ENCODE measurements around the gene SERGEF. TPM values are rescaled to one million over a fixed set of nuclear protein-coding genes. Genes with fewer than 3 reads are reported as not detected.

SERGEF gene
- total RNA-seq, 2 donors from 2014 or later: 42.7 to 62.9 TPM

GRCh38 chr11:17771415-17771814 lies 241.4 kb downstream of the SERGEF start:
- no peak overlapping the region for H3K27ac Mint-ChIP-seq
- no peak for DNase-seq (ENCODE audit: low spot score in 2 of 2)
- ATAC-seq: no peak
- no peaks in the 10 kb centered on the region for H3K9me3 Mint-ChIP-seq
- H3K36me3 Mint-ChIP-seq: no peaks in the 10 kb centered on the region

GRCh38 chr11:17770917-17771316 lies 241.9 kb downstream of the SERGEF start:
- DNase-seq (ENCODE audit: low spot score in 2 of 2) (no peak), ATAC-seq (no peak)
- no peak overlapping the region for H3K27ac Mint-ChIP-seq
- H3K36me3 Mint-ChIP-seq: no peaks in the 10 kb centered on the region
- no peaks in the 10 kb centered on the region for H3K9me3 Mint-ChIP-seq

DNA sequence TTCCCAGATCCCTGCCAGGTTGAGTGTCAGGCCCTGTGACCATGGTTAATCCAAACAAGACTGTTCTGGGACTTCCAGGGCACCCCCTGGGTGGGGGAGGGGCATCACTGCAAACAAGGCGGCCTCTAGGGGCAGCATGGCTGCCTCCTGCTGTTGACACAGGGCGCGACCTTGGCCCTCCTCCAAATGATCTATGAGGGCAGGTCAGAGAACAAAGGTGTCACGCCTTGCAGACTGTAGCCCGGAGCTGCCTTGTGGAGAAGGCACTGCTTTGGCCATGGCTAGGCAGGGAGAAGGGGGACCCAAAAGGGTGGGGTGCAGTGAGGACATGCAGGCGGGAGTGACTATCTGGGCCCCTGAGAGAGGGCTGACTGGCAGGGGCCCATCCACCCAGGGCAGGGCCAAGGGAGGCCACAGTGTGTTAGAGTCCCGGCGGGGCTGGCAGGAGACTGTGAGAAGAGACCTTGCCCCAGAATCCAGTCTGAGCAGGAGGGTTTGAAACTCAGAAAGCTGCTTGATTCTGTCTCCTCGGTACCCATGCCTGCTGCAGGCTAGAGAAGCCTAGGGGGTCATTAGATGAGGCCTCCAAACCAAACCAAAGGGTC lies 242.7 kb downstream of the SERGEF start:
- no peak overlapping the region for H3K27ac Mint-ChIP-seq
- no peaks in the 10 kb centered on the region for H3K36me3 Mint-ChIP-seq
- no peak for ATAC-seq
- no peak for DNase-seq (ENCODE audit: low spot score in 2 of 2)
- no peaks in the 10 kb centered on the region for H3K9me3 Mint-ChIP-seq

DNA sequence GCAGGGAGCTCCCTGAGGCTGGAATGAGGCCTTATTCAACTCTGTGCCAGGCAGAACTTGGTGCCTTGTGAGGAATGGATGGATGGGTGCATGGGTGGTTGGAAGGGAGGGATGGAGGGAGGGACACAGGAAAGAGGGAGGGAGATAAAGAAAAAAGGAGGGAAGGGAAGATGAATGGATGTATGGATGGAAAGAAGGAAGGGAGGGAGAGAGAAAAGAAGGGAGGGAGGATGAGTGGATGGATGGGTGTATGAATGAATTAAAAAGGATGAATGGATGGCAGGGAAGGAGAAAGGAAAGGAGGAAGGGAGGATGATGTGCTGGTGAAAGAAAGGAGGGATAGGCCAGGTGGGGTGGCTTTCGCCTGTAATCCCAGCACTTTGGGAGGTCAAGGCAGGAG lies 243.6 kb downstream of the SERGEF start:
- ATAC-seq: no peak

GRCh38 chr11:17768547-17768946 lies 244.3 kb downstream of the SERGEF start:
- no peaks in the 10 kb centered on the region for H3K9me3 Mint-ChIP-seq
- no peaks in the 10 kb centered on the region for H3K36me3 Mint-ChIP-seq
- ATAC-seq: no peak
- no peak for DNase-seq (ENCODE audit: low spot score in 2 of 2)
- no peak overlapping the region for H3K27ac Mint-ChIP-seq

More for the DNA sequence above, 243.6 kb downstream of the SERGEF start:
- Mint-ChIP-seq H3K9me3 (no peaks in the 10 kb centered on the region), H3K36me3 (no peaks in the 10 kb centered on the region), H3K27ac (no peak overlapping the region)
- no peak for DNase-seq (ENCODE audit: low spot score in 2 of 2)

- Mint-ChIP-seq H3K36me3 (no peaks in the 10 kb centered on the region), H3K27ac (no peak overlapping the region), H3K9me3 (no peaks in the 10 kb centered on the region)
- DNase-seq (ENCODE audit: low spot score in 2 of 2): no peak
- no peak for ATAC-seq
These were observed 244.9 kb downstream of the SERGEF start for GRCh38 chr11:17767914-17768313.

DNA sequence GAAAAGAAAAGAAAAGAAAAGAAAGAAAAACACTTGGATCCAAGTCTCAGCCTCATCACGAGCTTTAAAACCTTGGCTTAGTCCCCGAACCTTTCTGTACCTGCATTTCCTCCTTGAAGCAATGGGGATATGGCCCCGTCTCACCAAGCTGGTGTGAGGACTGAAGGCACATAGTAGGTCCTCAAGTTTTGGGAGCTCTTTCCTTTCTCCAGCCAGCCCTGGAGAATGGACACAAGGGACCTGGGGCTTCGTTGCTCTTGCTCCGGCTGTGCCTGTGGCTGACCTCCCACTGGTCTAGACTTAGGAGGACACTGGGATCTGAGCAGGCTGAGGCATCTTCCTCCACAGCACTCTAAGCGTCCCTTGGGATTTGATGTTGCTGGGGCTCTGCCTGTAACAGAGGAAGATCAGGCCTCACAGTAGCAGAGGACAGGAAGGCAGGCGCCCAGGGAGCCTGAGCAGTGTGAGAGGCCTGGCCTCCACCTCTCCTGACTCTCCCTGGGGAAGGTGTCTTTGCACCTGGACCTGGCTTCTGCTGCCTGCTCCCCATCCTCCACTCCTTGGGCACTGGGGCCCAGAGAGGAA lies 245.5 kb downstream of the SERGEF start:
- no peak overlapping the region for H3K27ac Mint-ChIP-seq
- no peaks in the 10 kb centered on the region for H3K9me3 Mint-ChIP-seq
- DNase-seq (ENCODE audit: low spot score in 2 of 2) (no peak), ATAC-seq (no peak)
- no peaks in the 10 kb centered on the region for H3K36me3 Mint-ChIP-seq

DNA sequence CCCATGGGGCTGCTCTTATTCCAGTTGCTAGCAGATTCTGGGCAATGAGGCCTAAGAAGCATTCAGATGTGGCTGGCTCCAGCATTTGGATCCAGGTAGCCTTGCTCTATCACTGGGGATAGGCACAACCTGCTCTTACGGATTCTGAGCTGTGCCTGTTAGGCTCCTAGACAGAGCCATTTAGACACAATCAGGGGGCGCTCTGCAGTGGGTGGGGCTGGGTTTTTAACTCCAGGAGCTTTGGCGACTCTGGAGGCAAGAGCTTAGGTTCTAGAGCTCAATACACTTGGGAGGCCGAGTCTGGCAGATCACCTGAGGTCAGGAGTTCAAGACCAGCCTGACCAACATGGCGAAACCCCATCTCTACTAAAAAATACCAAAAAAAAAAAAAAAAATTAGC lies 246.3 kb downstream of the SERGEF start:
- Mint-ChIP-seq H3K36me3 (no peaks in the 10 kb centered on the region), H3K9me3 (no peaks in the 10 kb centered on the region), H3K27ac (no peak overlapping the region)
- DNase-seq (ENCODE audit: low spot score in 2 of 2) (no peak), ATAC-seq (no peak)

DNA sequence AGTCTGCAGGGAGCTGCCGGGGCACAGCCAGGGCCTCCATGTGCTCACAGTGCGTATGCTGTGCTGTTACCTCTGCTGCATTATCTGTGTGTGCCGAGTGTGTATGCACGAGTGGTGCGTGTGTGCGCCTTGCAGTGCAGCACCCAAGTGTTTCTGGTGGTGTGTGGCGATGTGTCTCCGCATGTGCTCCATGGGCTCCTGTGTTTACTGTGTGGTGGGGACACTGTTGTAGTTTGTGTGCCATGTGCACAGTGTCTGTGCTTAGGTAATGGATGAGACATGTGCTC lies 246.8 kb downstream of the SERGEF start:
- DNase-seq (ENCODE audit: low spot score in 2 of 2): no peak
- no peak for ATAC-seq
- Mint-ChIP-seq H3K36me3 (no peaks in the 10 kb centered on the region), H3K9me3 (no peaks in the 10 kb centered on the region), H3K27ac (no peak overlapping the region)

- Mint-ChIP-seq H3K9me3 (no peaks in the 10 kb centered on the region), H3K27ac (no peak overlapping the region), H3K36me3 (no peaks in the 10 kb centered on the region)
- ATAC-seq (no peak), DNase-seq (ENCODE audit: low spot score in 2 of 2) (no peak)
These were observed 247.3 kb downstream of the SERGEF start for GRCh38 chr11:17765356-17766072.

GRCh38 chr11:17764446-17765218 lies 248.2 kb downstream of the SERGEF start:
- no peaks in the 10 kb centered on the region for H3K36me3 Mint-ChIP-seq
- ATAC-seq: no peak
- H3K27ac Mint-ChIP-seq: no peak overlapping the region
- DNase-seq (ENCODE audit: low spot score in 2 of 2): no peak
- H3K9me3 Mint-ChIP-seq: no peaks in the 10 kb centered on the region

DNA sequence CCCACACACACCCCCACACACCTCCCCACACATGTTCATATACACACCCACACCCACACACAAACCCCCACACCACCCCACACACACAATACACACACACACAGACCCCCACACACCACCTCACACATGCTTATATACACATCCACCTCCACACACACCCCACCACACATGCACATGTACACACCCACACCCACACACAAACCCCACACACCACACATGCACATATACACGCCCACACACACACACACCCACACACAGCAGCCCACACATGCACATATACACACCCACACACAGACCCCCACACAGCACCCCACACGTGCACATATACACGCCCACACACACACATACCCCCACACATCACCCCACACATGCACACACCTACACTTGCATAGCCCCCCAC lies 249.1 kb downstream of the SERGEF start:
- no peak for DNase-seq (ENCODE audit: low spot score in 2 of 2)
- H3K36me3 Mint-ChIP-seq: no peaks in the 10 kb centered on the region
- no peak for ATAC-seq
- no peak overlapping the region for H3K27ac Mint-ChIP-seq
- H3K9me3 Mint-ChIP-seq: no peaks in the 10 kb centered on the region

GRCh38 chr11:17763244-17763643 lies 249.6 kb downstream of the SERGEF start:
- ATAC-seq: no peak
- DNase-seq (ENCODE audit: low spot score in 2 of 2): no peak
- H3K36me3 Mint-ChIP-seq: no peaks in the 10 kb centered on the region

GRCh38 chr11:17762309-17762974 lies 250.4 kb downstream of the SERGEF start:
- H3K27ac Mint-ChIP-seq: no peak overlapping the region
- ATAC-seq (no peak), DNase-seq (ENCODE audit: low spot score in 2 of 2) (no peak)
- no peaks in the 10 kb centered on the region for H3K36me3 Mint-ChIP-seq
- H3K9me3 Mint-ChIP-seq: no peaks in the 10 kb centered on the region

More at GRCh38 chr11:17763244-17763643, 249.6 kb downstream of the SERGEF start:
- no peak overlapping the region for H3K27ac Mint-ChIP-seq
- no peaks in the 10 kb centered on the region for H3K9me3 Mint-ChIP-seq

- Mint-ChIP-seq H3K36me3 (no peaks in the 10 kb centered on the region), H3K9me3 (no peaks in the 10 kb centered on the region), H3K27ac (no peak overlapping the region)
- peak; percentile 61 to 90 for ATAC-seq
- DNase-seq (ENCODE audit: low spot score in 2 of 2): peak in 1 of 2 donors; percentile 31
These were observed 252.5 kb downstream of the SERGEF start for GRCh38 chr11:17760102-17761029.

DNA sequence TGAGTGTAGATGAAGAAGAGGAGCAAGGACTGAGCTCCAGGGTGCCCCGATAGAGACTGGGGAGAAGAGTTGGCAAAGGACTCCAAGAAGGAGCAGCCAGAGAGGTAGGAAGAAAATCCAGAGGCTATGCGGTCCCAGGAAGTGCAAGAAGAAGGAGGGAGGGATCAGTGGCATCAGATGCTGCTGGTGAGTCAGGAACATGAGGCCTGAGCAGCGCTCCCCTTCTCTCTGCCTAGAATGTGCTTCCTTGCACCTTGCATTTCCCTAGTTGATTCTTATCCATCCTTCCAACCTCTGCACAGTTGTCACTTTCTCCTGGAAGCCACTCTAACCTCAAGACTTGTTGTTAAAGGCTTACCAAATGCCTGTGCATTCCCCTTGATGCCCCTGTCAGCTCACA lies 257.0 kb downstream of the SERGEF start:
- no peak for ATAC-seq
- Mint-ChIP-seq H3K9me3 (no peaks in the 10 kb centered on the region), H3K36me3 (no peaks in the 10 kb centered on the region), H3K27ac (no peak overlapping the region)
- DNase-seq (ENCODE audit: low spot score in 2 of 2): no peak

Measured in activated naive CD4-positive, alpha-beta T cell treated with anti-CD3 and anti-CD28 coated beads, Interleukin-2, amount 50 U/mL, for 72 hours (primary cell).